Cardiac fibroblast (primary cell): Measurements from ENCODE around the gene CNGA3.
"Not testable (repeated sequence)": the region's sequence is repeated elsewhere in the genome, so short reads cannot be mapped to it uniquely, and the experiment has no call there.

Experiments used
- DNase-seq, 2 donors: peaks; one replicate each; pipeline versions ENCODE4 v3.0.0 to v3.0.0-alpha.2; 2010; ENCODE audit warnings: low read depth in 2 of 2
- H3K4me3 ChIP-seq, 2 donors: replicated peaks in 1 of 2; 1 replicate in 1 of 2; 2 replicates in 1 of 2; pipeline ENCODE4 v1.5.1; 2011; ENCODE audit warnings: low read depth in 2 of 2, low read length in 2 of 2, mild to moderate bottlenecking in 2 of 2, moderate library complexity in 1 of 2
- TF ChIP-seq, protein P1 (sequence below): IDR thresholded peaks from one replicate; pipeline ENCODE4 v1.5.1; 2011; ENCODE audit warnings: low read depth, mild to moderate bottlenecking, low read length, inconsistent platforms

CNGA3 gene

DNA sequence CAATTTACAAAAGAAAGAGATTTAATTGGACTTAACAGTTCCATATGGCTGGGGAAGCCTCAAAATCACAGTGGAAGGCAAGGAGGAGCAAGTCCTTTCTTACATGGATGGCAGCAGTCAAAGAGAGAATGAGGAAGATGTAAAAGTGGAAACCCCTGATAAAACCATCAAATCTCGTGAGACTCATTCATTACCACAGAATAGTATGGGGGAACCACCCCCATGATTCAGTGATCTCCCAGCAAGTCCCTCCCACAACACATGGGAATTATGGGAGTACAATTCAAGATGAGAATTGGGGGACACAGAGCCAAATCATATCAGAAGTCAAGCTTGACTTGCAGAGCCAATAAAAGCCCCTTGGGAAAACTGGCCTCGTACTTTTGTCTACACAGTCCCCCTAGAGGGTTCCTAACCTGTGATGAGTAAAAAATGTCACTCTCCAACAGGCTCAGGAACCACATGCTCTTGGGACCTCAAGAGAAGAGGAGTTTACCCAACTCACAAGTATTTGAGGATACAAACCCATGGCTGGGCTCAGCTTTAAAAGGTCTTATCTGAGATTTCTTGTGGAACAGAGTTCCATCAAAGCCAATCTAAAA lies 87.2 kb downstream of the CNGA3 start:
- no peak overlapping the region for H3K4me3 ChIP-seq
- no peak for DNase-seq
- TF ChIP-seq, protein P1, sequence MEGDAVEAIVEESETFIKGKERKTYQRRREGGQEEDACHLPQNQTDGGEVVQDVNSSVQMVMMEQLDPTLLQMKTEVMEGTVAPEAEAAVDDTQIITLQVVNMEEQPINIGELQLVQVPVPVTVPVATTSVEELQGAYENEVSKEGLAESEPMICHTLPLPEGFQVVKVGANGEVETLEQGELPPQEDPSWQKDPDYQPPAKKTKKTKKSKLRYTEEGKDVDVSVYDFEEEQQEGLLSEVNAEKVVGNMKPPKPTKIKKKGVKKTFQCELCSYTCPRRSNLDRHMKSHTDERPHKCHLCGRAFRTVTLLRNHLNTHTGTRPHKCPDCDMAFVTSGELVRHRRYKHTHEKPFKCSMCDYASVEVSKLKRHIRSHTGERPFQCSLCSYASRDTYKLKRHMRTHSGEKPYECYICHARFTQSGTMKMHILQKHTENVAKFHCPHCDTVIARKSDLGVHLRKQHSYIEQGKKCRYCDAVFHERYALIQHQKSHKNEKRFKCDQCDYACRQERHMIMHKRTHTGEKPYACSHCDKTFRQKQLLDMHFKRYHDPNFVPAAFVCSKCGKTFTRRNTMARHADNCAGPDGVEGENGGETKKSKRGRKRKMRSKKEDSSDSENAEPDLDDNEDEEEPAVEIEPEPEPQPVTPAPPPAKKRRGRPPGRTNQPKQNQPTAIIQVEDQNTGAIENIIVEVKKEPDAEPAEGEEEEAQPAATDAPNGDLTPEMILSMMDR = no peak

DNA sequence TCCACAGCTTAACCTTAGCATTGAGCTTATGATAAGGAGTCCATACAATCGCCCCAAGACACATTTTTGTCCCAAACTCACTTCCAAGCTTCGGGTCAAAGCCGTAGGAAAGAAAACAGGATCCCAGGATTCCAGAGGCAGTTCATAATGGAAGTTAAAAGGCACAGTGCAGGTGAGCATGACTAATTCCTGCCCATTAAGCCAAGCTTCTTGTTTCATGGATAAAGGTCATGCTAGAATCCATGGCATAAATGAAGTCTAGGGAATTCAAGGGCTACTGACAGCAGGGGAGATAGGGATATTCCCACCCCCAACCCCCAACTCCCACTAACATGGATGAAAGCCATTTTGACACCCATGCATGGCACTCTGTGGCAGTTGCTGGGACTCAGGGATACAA lies 88.2 kb downstream of the CNGA3 start:
- TF ChIP-seq, protein P1 = no peak
- no peak overlapping the region for H3K4me3 ChIP-seq
- no peak for DNase-seq

DNA sequence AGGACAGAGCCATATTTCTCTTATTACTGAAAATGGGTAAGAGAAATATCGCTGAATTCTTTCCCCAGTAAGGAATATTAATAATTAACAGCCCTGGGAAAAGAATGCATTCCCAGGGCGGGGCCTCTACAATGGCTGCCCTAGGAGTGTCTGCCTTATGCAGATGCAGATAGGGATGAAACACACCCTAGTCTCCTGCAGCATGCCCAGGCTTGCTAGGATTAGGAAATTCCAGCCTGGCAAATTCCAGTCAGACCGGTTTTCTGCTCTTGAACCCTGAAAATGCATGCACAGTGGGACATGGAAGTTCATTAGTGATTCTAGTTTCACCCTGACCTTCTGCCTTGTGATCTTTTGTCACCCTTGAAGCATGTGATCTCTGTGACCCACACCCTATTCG lies 89.4 kb downstream of the CNGA3 start:
- DNase-seq, H3K4me3 ChIP-seq: not testable (repeated sequence)

DNA sequence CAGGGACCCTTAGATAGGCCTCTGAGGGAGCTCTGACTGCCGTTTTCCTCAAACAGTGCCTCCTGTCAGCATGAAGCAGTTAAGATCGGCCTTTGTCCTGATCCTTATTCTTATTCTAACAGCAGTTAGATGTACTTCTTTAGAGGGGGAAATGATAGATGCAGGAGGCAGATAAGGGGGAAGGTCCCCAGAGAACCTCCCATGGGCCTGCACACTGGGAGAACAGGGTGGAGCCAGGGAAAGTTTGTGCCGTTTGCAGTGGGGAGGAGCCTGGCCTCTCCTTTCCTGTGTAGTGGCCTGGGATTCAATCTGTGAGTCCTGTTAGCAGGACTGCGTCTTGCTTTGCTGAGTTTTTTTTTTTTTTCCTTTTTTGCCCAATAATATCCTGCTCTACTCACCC lies 90.5 kb downstream of the CNGA3 start:
- no peak overlapping the region for H3K4me3 ChIP-seq
- DNase-seq = peak in 1 of 2 donors; percentile 11
- TF ChIP-seq, protein P1 = no peak

DNA sequence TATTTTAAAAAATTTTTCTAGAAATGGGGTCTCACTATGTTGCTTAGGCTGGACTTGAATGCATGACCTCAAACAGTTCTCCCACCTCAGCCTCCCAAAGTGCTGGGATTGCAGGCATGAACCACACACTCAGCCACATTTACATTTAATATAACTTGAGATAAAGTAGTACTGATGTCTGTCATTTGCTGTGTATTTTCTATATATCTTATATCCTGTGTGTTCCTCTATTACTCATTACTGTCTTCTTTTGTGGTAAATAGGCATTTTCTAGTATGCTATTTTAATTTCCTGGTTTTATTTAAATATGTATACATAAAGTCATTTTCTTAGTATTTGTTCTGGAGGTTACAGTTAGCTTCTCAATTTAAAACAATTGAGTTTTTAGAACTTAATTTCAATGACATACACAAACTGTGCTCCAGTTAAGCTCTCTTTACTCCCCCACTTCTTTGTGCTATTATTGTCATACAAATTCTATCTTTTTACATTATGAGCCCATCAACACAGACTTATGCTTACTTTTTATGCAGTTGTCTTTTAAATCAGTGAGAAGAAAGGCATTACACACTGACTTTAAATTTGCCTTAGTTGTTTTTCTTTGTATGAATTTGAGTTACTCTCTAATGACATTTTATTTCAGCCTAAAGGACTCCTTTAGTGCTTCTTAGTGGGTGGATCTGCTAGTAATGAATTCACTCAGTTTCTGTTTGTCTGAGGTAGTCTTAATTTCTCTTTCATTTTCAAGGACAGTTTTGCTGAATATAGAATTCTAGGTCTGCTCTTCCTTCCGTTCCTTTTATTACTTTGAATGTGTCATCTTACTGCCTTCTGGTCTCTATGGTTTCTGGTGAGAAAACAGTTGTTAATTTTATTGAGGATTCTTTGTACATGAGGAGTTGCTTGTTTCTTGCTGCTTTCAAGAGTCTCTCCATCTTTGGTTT lies 92.2 kb downstream of the CNGA3 start:
- H3K4me3 ChIP-seq = no peak overlapping the region
- no peak for DNase-seq
- TF ChIP-seq, protein P1 = no peak

GRCh38 chr2:98441706-98442450 lies 95.6 kb downstream of the CNGA3 start:
- H3K4me3 ChIP-seq = no peak overlapping the region
- TF ChIP-seq, protein P1 = no peak
- DNase-seq = no peak

DNA sequence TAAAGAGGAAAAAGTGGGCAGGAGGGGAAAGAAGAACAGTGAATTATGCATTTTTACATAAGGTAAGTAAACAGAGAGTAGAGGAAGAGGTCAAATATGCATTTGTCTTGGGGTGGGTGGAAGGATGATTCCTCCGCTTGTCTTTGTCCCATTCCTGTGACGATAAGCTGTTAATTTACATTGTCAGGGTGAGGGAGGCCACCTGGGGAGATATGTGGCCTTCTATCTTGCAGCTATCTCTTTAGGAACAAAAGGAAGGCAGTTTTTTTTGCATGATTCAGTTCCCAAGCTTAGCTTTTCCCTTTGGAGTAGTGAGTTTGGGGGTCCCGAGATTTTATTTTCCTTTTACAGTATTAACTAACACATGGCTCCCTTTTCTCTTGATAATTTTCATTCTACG lies 96.2 kb downstream of the CNGA3 start:
- H3K4me3 ChIP-seq = no peak overlapping the region
- TF ChIP-seq, protein P1 = no peak
- no peak for DNase-seq
